Brain microvascular endothelial cell (primary cell): Measurements from ENCODE around the gene TRPV4.

Source experiments
- DNase-seq: peaks from one replicate; pipeline ENCODE4 v3.0.0-alpha.2; 2020
- H3K27ac ChIP-seq: fragments of 250-450 bp; sonication (Bioruptor Pico); 2 replicates; pipeline ENCODE4 v1.5.1; 2020; ENCODE audit warnings: mild to moderate bottlenecking, moderate library complexity
- H3K27me3 ChIP-seq: fragments of 250-450 bp; sonication (Bioruptor Pico); replicated peaks from 2 replicates; pipeline ENCODE4 v1.5.1; 2020; ENCODE audit warnings: mild to moderate bottlenecking
- H3K36me3 ChIP-seq: fragments of 250-450 bp; sonication (Bioruptor Pico); replicated peaks from 2 replicates; pipeline ENCODE4 v1.5.1; 2020; ENCODE audit warnings: mild to moderate bottlenecking
- H3K4me3 ChIP-seq: 2 replicates; pipeline ENCODE4 v1.5.1; 2011; ENCODE audit warnings: low read depth, mild to moderate bottlenecking, control low read depth, low read length, moderate library complexity
- CTCF ChIP-seq: IDR thresholded peaks from 2 replicates; pipeline ENCODE4 v1.5.1; 2011; ENCODE audit warnings: low read depth, mild to moderate bottlenecking, moderate library complexity, low read length, control low read depth, inconsistent platforms; ENCODE audit errors: missing control alignments
- in situ Hi-C: cut with HindIII; loops from 2 replicates; pipeline ENCODE4 v1.10.0; 2017; ENCODE audit warnings: low sequenced_read_pairs, low pct_ligation_motif_present

TRPV4 gene

GRCh38 chr12:109785854-109786253 lies 47.3 kb downstream of the TRPV4 start:
- Histone ChIP-seq H3K27me3 (no peaks in the 10 kb centered on the region), H3K27ac (no peak overlapping the region), H3K36me3 (no peaks in the 10 kb centered on the region), H3K4me3 (no peak overlapping the region)
- no peak for DNase-seq
- TF ChIP-seq CTCF: no peak
- in situ Hi-C loops: no loop called here

GRCh38 chr12:109783965-109784244 lies 49.3 kb downstream of the TRPV4 start:
- Histone ChIP-seq H3K27me3 (no peaks in the 10 kb centered on the region), H3K36me3 (no peaks in the 10 kb centered on the region), H3K4me3 (no peak overlapping the region), H3K27ac (no peak overlapping the region)
- TF ChIP-seq CTCF: no peak
- DNase-seq: no peak
- in situ Hi-C loops: no loop called here

GRCh38 chr12:109783135-109783964 lies 49.8 kb downstream of the TRPV4 start:
- Histone ChIP-seq H3K4me3 (no peak overlapping the region), H3K27ac (no peak overlapping the region), H3K27me3 (no peaks in the 10 kb centered on the region), H3K36me3 (no peaks in the 10 kb centered on the region)
- in situ Hi-C loops: no loop called here
- DNase-seq: no peak
- TF ChIP-seq CTCF: no peak

- in situ Hi-C loops: no loop called here
- TF ChIP-seq CTCF: no peak
- no peak for DNase-seq
- Histone ChIP-seq H3K27ac (no peak overlapping the region), H3K27me3 (no peaks in the 10 kb centered on the region), H3K4me3 (no peak overlapping the region), H3K36me3 (no peaks in the 10 kb centered on the region)
Observed at GRCh38 chr12:109782326-109782703, 50.9 kb downstream of the TRPV4 start.

- in situ Hi-C loops: no loop called here
- Histone ChIP-seq H3K4me3 (no peak overlapping the region), H3K36me3 (no peaks in the 10 kb centered on the region), H3K27me3 (no peaks in the 10 kb centered on the region), H3K27ac (no peak overlapping the region)
- no peak for DNase-seq
- TF ChIP-seq CTCF: no peak
Observed at GRCh38 chr12:109781668-109782325, 51.4 kb downstream of the TRPV4 start.

- DNase-seq: no peak
- in situ Hi-C loops: no loop called here
- Histone ChIP-seq H3K4me3 (no peak overlapping the region), H3K36me3 (no peaks in the 10 kb centered on the region), H3K27me3 (no peaks in the 10 kb centered on the region), H3K27ac (no peak overlapping the region)
- TF ChIP-seq CTCF: no peak
Observed at GRCh38 chr12:109779382-109779781, 53.8 kb downstream of the TRPV4 start.
